Ramos (cell line): ENCODE measurements around the gene FRMD4A.

ENCODE experiments used
- in situ Hi-C: fragments of 300-500 bp; cut with MboI; formaldehyde crosslinking; loops from one replicate; pipeline ENCODE4 v1.14.3; 2022; ENCODE audit warnings: low sequenced_read_pairs; ENCODE audit not compliant: unreplicated experiment

The FRMD4A gene

DNA sequence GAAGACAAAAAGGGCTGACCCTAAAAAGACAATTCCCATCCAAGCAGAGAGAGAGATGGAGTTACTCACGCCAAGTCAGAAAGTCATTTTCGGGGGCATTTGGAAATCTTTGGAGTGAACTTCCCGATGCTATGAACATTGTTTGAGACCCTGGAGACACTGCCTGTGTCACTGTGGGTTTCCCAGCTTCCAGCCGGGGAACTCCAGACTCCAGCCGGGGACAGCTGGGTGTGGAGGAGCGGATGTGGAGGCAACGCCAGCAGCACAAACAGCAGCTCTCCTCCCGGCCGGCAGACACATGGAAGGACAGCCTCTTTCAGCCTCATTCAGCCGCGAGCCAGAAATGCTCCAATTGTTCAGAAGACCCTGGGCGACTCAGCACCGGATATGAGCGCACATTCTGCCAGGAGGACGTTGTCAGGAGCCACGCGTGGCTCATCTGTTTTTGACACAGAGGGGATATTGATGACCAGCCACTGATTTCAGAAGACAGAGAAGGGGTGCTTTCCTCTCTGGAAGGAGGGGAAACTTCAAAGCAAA is 646.4 kb downstream of the FRMD4A start:
- in situ Hi-C loops = no loop called here

DNA sequence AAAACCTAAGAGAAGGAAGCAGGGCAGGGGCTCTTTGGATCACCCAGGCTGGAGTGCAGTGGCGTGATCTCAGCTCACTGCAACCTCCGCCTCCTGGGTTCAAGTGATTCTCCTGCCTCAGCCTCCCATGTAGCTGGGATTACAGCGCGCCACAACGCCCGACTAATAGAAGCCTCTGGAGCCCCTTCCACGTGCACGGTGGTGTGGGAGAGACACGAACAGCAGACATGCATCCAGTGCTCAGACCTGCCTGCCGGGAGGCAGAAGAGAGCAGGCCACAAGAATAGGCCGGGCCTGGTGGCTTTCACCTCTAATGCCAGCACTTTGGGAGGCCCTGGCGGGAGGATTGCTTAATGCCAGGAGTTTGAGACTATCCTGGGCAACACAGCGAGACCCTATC is 647.7 kb downstream of the FRMD4A start:
- in situ Hi-C loops = no loop called here

DNA sequence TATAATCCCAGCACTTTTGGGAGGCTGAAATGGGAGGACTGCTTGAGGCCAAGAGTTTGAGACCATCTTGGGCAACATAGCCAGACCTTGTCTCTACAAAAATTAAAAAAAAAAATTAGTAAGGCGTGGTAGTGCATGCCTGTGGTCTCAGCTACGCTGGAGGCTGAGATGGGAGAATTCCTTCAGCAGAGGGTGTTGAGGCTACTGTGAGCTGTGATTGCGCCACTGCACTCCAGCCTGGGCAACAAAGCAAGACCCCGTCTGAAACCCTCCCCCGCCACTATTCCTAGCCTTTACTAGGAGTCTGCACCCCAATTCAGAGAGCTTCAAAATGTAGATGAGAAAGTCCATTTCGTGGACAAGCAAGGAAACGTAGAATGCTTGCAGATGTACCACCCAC is 648.8 kb downstream of the FRMD4A start:
- in situ Hi-C loops = no loop called here

DNA sequence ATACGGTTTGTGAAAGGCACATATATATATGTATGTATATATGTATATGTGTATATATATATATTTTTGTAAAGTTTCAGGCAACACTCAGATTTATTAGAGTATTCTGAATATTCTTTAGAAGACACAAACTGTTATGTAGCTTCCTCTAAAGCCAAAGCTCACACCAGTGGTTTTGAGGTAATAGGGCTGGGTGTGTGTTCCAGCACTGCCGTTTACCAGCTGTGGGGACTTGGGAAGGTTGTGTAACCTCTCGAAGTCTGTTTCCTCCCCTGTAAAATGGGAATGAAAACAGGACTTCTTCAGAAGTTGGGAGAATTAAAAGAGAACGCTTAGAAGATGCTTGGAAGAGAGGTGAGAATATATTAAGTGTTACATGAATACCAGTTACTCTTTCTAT is 649.2 kb downstream of the FRMD4A start:
- in situ Hi-C loops = no loop called here

DNA sequence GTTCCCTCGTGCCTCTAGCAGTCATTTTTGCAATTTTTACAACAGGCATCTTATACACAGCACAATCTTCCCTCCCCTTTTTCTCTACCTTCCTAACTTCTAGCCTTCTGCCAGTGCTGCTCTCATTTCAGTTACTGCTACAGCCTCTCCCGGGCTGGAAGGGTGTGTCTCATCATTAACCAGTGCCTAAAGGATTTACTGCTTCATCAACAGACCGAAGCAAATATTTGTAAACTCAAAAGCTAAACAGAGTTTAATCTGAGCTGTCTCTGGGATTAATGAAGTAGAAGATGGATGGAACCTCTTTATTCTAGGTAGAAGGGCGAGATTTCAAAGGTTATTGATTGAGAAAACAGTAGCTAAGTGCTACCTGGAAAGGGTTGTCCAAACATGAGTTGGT is 649.6 kb downstream of the FRMD4A start:
- in situ Hi-C loops = no loop called here

DNA sequence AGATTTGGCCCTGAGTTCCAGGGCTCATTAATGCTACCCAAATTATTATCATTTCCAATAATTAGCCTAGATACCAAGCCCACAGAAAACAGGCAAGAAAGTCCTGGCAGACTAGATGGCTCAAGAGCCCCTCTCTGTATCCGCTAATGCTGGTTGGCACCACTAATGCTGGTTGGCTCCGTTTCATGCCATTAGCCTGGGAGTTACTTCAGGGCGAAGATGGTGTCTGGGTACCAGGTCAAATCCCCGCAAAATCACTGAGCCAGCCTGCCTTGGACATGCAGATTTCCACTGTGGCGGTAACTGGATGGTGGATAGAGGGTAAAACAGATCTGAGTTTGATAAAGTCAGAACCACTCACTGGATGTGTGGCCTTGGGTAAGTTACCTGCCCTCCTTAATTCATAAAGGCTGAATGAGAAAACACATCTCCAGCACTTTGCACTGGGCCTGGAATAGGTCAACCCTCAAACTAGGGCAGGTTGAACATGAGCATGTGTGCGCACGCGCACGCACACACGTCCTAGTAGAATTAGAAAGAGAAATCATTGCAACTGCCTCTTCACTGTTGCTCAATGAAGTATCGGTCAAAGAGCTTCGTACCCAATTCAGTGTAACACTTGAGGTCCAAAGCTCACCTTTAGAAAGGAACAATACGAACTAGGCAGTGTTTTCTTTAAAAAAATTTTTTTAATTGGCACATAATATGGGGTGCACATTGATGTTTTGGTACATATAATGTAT is 652.5 kb downstream of the FRMD4A start:
- in situ Hi-C loops = no loop called here

DNA sequence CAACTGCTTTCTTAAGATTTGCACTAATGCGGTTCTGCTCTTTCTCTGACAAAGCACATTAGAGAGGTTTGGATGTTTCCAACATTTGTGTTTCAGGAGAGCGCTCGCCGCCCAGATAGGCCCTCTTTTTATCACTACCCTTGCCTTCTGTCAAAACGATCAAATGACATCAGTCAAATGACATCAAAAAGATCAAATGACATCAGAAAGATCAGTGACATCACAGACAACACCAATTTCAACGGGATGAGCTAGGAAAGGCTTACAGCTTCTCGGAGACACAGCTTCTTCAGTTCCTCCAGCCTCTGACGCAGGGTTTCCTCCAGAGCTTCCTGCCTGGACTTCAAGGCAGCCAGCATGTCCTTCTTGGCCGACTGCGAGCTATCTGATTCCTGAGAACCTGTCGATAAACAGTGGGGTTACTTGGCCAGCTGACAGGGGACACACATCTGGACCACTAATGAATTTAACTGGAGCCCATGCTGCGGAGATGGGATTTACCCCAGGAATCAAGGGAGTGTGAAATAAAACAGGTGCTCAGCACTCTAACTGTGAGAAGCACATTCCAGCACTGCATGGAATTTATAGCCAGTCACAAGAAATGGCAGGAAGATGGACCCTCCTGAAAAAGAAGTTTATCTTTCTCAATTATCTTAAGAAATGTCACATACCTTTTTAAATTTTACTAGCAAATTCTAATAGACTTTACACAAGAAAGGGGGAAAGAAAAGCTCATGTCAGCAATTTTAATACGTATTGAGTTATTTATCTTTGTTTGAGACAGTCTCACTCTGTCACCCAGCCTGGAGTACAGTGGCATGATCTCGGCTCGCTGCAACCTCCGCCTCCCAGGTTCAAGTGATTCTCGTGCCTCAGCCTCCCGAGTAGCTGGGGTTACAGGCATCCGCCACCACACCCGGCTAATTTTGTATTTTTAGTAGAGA is 655.8 kb downstream of the FRMD4A start:
- in situ Hi-C loops = no loop called here

DNA sequence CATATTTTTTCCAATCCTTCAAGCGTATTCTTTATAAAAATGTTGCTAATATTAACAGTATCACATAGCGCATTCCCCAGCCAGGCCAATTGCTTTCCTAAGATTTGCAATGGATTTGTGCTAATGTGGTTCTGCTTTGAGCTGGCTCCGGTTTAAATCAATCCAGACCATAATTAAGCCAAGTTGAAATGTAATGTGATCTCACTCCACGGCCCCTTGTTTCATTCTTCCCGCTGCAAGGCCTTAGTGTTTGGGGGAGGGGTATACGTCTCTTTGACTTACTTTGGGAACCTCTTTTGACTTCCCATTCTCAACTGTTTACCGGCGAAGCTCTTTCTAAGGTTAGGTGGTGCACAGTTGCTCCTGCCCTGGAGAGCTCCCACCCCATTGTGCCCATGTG is 657.6 kb downstream of the FRMD4A start:
- in situ Hi-C loops = no loop called here

DNA sequence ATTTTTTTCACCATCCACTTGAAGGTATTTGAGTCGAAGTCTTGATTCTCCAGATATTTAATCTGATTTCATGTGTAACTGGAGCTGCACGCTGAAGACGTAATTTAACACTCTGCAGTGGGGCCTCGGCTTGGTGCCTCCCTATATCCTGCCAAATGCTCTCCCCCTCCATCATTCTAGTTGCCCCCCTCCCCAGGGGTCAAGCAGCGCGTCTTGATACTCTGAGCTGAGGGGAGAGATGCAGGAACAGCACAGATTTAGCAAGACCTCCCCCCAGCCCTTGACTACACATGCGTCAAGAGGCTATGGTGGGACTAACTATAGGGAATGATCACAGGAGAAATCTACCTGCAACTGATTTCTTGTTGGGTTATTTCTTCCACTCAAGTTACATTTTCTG is 658.2 kb downstream of the FRMD4A start:
- in situ Hi-C loops = no loop called here

DNA sequence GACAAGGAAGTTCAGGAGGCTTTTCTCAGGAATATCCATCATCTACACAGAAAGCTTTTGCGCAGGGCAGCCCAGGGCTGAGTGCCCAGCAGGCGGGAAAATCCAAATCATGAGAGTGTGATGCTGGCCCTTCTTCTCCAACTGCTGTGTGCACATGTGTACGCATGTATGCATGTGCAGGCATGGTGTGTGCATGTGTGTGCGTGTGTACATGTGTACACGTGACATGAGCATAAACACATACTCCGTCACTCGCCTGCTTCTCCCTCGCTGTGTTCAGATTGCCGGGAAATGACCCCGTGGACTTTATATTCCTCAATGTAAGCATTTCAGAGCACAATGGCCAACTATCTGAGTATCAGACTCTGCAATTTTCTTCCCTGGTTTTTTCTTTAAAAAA is 658.8 kb downstream of the FRMD4A start:
- in situ Hi-C loops = no loop called here

DNA sequence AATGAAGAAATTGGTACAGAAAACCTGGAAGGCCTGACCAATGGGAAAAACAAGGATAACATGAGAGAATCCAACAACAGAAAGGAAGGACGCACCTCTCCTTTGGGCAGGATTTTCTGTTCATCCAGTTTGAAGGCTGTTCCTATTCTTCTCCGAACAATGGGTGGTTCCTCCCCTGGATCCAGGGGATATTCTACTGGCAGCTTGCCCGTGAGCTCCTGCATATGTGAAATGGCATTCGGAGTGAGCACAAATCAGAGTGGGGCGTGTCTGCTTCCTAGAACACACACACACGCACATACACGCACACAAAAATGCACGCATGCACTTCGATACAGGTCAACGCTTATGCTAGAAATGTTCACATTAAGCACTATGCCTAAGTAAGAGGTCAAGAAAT is 660.4 kb downstream of the FRMD4A start:
- in situ Hi-C loops = no loop called here

DNA sequence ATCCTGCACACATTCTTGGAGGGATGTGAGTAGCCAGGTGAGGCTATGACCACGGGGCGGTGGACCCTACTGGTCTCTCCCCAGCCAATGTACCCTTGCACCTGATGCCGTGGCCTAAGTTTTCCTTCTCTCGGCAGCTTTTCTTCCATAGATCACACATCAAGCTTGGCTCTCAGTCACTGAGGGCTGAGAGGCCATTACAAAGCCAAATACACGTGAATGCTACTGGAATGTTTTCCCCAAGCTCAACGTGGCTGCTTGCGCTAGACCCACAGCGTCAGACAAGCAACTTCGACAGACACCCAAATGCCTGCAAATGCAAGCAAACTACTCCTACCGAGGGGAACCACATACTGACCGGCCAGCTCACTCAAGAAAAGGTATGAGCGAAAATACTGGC is 660.8 kb downstream of the FRMD4A start:
- in situ Hi-C loops = no loop called here

DNA sequence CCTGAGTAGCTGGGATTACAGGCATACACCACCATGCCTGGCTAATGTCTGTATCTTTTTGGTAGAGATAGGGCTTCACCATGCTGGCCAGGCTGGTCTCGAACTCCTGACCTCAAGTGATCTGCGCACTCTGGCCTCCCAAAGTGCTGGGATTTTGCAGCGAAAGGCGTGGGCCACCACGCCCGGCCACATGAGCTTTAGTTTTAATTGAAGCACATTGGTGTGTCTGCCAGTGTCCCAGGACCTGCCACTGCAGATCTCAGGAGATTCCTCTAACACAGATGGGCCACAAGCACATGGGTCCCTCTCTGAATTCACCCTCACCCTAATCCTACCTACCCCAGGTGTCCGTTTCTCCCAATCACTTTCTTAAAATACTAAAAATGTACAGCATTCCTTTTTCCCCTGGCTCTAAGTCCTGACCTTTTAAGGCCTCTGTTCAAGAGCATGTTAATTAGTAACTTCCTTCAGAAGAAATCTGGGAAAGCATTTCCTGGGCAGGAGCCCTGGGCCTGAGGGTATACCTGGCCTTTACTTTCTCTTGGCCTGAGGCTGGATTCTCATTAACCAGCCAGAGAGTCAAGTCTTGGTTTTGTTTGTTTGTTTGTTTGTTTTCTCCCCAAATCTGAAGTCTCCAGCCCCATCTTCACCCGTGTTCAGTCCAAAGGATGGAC is 661.4 kb downstream of the FRMD4A start:
- in situ Hi-C loops = no loop called here

DNA sequence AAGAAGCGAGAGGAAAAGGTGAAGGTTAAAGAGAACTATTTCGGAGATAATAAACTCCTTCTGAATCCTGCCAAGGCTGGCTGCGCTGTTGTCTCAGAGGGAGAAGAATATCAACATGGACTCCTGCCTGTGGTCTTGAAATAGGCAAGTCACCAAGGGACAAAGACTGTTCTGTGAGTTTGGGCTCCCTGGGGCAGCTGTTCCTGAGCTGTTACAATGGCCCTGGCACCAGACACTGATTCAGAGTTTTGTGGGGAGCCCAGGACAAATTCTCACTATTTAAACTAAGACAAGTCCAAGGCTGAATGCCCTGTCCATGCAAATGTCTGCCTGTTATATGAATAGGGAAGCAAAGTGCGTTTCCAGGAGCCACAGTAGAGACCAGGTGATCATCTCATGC is 662.6 kb downstream of the FRMD4A start:
- in situ Hi-C loops = no loop called here

DNA sequence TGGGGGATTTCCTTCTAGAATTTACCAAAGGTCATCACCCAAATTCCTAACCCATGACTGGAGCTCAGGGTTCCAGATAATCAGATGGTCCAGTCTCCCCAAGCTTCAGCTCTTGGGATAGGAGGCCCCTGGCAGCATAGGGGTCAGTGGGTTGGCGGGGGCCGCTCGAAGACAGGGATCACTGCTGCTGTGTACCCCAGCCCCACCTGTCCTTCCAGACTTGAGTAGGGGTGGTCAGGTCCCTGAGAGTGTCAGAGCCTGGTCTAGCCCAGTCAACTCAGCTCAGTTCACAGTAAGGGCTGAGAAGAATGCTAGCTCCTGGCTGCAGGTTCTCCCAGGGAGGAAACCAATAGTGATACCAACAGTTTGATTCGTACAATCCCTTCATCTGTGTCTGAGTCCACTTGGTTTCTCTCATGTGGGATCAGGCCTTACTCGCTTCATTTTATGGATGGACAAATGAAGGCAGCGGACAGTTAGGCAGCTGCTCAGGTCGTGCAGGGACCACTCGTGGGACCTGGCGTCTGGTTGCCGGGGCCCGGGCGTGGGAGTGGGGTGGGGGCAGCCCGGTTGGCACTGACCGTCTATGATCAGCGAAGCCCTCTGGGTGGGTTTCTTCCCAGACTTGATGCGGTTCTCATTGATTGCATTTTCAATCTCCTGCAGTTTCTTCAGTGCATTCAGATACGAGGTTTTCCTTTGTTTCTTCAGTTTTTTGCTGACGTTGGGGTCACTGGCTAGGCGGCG is 665.0 kb downstream of the FRMD4A start:
- in situ Hi-C loops = no loop called here

DNA sequence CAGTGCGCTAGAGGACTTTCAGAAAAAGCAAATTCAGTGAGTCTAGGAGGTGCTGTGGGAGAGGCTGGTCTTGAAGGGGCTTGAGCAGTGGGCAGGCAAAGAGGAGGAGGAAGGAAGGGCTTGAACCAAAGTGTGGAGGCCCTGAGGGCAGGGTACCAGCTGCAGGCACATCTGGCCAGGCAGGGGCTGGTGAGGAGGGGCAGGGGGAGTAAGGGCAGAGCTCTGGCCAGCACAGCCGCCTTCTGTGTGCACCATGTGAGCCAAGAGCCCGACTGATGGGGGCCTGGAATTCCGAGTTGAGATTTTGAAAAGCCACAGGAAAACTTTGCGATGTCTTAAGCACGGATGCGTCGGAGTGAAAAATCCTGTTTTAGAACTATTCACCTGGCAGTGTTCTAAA is 669.5 kb downstream of the FRMD4A start:
- in situ Hi-C loops = no loop called here

DNA sequence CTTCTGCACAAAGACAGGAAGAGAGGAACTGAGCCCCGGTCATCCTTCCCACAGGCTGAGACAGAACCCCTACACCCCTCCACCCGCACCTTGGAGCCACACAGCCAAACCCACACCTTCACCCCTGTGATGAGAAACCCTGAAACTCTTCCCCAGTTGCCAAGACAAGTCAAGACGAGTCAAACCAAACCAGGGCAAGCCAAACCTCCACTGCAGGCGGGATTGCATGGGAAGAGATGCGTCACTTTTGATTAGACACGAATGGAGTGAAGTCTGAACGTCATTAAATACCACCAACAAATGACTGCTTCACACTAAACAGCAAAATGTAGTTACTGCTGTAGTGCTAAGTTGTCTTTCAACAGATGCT is 670.2 kb downstream of the FRMD4A start:
- in situ Hi-C loops = no loop called here

DNA sequence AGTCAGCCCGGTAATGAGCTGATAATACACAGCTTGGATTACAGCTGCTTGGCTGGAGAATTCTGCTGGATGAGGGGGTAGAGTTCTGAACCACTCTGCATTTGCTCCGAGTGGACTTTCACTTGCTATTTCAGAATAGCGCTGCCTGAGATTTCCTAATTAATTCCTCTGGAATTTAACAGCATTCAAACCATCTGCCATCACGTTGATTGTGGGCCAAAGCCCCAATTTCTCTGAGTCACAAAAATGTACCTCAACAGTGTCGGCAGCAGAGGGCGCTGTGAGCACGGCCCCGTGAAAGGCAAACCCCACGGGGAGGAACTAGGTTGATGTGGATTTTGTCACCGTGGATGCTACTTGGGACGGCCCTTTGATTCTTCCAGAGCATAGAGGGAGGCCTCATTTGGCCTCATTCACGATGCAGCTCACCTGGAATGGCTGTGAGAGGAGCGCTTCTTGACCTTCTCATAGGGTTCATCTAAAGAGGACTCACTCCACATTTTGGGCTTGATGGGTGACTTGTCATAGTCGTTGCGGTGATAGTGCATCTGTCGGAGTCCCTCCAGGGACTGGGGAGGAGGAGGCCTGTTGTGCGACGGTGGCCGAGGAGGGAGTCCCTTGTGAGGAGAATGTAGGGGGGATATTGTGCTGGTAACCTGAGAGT is 670.7 kb downstream of the FRMD4A start:
- in situ Hi-C loops = loop anchor here (10.0 kb wide), 1 partner anchor 115 kb away; no protein-coding TSS in a partner anchor

DNA sequence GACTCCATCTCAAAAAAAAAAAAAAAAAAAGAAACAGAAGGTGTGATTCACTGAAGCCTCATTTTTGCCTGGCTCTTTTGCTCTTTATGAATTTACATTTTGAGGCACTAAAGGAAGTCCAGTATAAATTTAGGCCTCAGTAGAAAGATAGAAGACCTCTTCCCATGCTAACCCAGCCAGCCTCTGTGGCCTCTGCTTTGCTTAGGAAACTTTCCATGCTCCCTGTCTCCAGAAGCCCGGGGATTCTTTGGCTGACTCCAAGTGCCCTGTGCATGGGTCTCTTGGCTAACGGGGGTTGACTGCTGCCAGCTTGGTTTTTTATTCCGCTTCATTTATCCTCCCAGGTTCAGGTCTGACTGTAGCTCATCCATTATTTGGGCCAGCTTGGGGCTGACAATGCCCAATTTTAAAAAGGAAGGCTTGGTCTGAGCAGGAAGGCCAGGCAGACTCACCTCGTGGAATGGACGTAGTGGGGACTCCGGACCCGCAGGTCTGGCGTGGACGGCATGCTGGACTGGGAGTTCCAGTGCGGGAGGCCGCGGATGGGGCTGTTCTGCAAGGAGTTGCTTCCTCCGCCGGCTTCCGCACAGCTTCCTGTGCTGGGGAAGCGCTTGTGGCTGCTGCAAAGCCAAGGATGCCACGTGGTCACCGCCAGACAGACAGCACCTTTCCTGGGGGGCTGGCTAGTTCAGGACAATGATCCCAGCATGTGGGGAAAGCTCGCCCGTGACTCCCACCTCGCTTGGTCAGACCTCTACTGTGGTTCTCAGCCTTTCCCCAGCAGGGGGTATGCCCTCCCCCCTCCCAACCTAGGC is 671.6 kb downstream of the FRMD4A start:
- in situ Hi-C loops = loop anchor here (10.0 kb wide), 1 partner anchor 116 kb away; no protein-coding TSS in a partner anchor
